HG03108 (cell line): ENCODE measurements around the gene COG5.
"Not testable (repeated sequence)": the region's sequence is repeated elsewhere in the genome, so short reads cannot be mapped to it uniquely, and the experiment has no call there.

ENCODE experiments used
- ATAC-seq: cut with Tn5 transposase; IDR thresholded peaks from one replicate; pipeline ENCODE4 v1.9.1; 2021; ENCODE audit warnings: moderate library complexity; ENCODE audit not compliant: unreplicated experiment

The COG5 gene

GRCh38 chr7:107234436-107234835, 329.3 kb downstream of the COG5 start:
- ATAC-seq: no peak

DNA sequence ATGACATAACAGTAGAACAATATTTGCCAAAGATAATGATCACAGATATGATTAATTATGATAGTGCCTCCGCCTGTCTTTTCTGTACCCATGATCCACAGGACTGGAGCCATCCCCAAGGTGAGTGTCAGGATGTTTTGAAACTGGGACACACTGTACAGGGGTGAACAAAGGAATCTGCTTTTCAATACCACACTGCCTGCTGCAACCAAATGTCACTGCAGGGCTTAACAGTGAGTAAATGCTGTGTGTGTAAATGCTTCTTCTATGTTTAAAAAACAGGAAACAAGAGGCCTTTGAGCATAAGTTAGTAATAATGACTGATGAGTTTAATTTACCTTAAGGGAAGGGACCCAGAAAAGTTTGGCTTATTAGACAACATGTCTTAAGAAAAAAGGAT, 329.7 kb downstream of the COG5 start:
- ATAC-seq: no peak

GRCh38 chr7:107233174-107233573, 330.5 kb downstream of the COG5 start:
- ATAC-seq: no peak

DNA sequence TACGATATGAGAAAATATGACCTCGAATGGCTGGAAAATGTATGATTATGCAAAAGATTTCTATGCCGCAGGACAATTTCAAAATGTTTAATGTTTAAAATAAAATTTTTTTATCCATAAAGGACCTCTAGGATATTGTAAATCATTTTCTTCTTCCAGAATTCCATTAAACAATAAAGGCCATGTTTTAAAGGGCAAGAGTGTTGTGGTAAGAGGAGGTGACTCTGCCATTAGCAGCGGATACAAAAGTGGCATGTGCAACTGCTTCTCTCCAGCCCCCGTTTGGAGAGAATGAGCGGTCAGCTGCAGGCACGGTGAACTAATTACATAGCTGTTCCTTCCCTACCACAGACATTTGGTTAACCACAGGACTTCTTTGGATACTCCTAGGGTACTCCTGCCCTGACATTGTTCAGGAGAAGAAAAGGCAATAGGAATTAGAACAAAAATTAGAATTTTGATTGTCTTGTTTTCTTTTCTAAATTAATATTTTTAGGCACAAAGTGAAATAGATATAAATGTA, 331.1 kb downstream of the COG5 start:
- ATAC-seq: no peak

GRCh38 chr7:107230334-107230733, 333.4 kb downstream of the COG5 start:
- ATAC-seq: no peak

- ATAC-seq: no peak
Observed at GRCh38 chr7:107228291-107228690, 335.4 kb downstream of the COG5 start.

DNA sequence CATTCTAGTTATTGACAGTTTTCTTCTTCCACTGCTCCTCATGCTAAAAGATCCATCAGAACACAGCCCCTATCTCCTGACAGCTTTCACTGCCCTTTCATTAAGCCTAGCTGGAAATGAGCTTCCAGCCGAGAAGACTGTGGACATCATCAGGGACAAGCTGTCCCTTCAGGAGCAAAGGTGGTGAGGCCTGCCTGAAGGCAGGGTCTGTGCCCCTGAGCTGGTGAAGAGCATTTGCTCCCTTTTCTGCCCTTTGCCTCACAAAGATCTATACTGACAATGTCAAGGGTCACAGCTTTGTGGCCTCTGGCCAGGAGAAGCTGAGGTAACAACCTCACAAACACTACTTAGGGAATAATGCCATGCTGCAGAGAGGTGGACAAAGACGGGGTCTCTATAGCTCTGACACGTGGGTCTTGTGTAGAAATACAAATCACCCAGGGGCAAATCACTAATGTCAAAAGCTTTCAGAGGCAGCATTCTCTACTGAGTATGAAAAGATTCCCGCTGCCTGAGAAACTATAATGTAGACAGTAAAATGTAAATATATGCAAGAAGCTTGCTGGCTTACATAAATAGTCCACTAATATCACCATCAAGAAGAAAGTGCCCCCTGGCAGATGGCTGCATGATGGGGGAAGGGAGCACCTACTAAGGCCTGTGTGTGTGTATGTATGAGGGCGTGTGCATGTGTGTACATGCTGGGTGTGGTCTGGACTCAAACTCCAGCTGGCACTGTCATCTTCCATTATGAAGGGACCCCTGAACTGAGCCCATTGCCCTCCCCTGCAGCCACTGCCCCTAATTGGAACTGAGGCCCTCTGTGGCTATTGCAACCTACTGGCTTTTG, 339.1 kb downstream of the COG5 start:
- no peak for ATAC-seq

DNA sequence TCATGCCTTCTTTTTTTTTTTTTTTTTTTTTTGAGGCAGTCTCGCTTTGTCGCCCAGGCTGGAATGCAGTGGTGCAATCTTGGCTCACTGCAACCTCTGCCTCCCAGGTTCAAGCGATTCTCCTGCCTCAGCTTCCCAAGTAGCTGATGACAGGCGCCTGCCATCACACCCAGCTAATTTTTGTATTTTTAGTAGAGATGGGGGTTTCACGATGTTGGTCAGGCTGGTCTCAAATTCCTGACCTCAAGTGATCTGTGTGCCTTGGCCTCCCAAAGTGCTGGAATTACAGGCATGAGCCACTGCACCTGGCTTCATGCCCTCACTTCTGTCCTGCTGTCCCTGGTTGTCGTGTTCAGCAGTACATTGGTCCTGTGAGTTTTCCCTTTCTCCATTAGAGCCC, 342.9 kb downstream of the COG5 start:
- not testable (repeated sequence) for ATAC-seq

DNA sequence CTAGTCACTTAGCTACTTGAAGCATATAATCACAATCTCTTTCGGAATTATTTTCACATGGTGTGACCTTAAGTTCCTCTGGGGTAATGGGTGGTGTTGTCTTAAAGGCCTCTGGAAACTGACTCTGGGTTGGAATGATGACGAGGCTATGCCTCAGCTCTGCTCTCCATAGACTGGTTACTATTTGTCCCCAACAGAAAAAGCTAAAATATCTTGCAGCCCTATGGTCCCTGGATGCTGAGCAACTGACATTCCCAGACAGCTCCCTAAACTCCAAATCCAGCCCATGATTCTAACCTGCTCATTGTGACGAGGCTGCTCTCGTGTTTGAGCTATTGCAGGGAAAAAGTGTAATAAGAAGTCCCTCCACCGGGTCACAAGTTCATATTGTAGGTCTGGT, 343.4 kb downstream of the COG5 start:
- no peak for ATAC-seq

DNA sequence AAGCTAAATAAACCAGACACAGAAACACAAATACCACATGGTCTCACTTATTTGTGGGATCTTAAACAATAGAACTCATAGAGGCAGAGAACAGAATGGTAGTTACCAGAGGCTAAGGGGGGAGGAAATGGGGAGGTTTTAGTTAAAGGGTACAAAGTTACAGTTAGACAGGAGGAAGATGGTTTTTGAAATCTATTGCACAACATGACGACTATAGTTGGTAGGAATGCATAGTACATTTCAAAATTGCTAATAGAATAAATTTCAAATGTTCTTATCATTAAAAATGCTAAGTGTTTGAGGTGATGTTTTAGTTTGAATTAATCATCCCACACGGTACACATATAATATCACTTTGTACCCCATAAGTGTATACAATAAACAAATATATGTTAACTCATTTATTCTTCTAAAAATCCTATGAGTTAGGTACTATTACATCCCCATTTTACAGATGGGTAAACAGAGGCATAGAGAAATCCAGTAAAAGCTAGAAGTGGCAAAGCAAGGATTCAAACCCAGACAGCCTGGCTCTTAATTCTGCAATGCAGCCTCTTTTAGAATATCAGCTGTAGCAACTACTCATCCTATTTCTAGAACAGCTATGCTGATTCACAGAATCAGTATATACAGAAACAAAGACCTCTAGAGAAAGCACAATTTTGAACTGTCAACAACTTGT, 344.0 kb downstream of the COG5 start:
- no peak for ATAC-seq

DNA sequence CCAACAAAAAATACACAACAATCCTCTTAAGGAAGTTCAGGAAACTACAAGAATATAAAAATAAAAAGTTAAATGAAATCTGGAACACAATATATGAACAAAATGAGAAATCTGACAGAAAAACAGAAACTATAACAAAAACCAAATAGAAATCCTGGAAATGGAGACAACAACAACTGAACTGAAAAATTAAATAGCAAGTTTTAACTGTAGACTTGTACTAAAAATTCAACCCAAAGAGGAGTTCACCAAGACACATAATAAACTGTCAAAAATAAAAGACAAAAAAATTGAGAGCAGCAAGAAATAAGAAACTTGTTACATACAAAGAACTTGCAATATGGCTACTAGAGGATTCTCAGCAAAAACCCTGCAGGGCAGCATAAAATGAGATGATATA, 349.8 kb downstream of the COG5 start:
- no peak for ATAC-seq

GRCh38 chr7:107213193-107213788, 350.4 kb downstream of the COG5 start:
- no peak for ATAC-seq

DNA sequence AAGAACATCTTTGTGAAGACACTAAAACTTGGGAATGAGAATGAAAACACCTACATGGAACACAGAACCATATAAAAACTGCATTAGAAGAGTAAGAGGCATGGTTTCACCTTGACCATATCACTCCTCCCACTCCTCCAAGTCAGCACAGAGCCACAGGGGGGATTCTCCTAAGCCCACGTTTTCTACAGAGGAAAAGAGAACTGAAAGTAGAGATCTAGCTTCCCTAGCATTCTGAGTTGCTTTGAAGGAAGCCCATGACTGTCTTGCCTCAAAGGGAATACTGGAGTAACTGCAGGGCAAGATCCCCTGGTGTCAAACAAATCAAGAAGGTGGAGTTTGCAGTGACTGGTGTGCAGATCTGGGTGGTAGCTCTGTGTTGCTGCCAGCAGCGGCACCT, 351.0 kb downstream of the COG5 start:
- no peak for ATAC-seq

DNA sequence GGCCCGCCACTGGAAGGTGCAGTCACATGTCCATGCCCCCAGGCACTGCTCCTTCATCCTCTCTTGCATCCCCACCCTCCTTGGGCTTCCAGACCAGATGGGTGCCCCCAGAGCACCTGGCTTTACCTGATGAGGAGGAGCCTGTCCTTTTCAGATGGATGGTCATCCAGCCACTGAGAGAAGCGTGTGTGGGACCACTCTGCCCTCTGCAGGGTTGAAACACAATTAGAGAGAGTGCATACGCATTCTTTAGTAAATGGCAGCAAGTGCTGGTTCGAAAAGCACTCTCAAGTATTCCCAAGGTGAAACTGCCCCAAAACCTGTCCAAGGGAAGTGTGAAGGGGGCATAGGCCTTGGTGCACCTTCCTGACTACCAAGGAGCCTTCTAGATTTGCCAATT, 353.3 kb downstream of the COG5 start:
- ATAC-seq: no peak

GRCh38 chr7:107209565-107209964, 354.2 kb downstream of the COG5 start:
- ATAC-seq: no peak

DNA sequence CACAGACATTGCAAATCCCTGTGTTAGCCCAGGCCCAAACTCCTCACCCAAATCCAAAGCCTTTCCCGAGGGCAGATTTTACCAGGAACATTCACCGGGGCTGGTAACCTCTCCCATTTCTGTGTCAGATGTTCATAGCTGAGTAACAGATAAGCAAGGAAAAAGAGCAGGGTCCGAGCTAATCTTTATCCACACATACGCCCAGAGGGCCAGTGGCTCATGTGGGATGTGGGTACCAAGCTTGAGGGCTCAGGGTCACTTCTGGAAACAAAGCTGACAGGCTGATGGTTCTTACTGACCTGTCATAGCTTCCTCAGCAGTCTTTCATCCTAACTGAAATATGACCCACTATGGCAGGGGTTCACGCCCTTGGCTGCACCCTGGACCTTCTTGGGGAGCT, 355.2 kb downstream of the COG5 start:
- ATAC-seq: no peak

DNA sequence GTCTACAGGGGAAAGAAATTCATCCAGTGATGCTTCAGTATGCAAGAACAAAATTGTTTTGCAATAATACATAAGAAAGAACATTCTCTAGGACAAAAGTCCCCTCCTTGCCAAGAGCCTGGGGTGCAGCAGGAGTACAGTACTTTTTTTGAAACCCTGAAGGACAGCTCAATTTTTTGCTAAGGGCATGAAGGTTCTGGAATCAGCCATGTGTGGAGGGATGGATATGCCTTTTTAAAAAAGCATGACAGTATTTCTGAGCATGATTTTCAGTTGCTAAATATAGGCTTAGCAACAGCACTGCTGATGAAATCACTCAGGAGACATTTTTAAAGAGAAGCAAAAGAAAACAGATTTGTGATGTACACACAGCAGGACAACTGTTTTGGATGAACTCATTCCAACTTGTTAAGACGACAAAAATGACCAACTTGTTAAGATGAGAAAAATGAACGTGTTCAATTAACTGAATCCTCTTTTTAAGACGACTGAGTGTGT, 355.6 kb downstream of the COG5 start:
- ATAC-seq: no peak

DNA sequence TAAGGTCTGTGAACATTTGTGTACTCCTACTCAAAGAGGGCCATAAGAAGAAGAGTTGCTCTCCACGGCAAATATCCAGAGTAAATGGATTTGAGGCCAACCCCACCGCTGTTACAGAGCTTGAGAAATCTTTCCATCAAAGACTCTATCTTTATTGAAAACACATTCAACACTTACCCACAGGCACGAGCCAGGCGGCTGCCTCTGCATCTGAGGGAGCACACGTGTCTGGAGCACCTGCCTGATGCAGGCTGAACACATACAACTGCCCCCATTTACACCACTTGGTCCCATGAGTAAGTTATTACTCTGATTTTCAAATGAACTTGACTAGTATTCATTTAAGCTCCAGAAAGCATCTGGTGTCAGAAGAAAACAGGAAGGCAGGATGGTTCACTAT, 356.3 kb downstream of the COG5 start:
- no peak for ATAC-seq

DNA sequence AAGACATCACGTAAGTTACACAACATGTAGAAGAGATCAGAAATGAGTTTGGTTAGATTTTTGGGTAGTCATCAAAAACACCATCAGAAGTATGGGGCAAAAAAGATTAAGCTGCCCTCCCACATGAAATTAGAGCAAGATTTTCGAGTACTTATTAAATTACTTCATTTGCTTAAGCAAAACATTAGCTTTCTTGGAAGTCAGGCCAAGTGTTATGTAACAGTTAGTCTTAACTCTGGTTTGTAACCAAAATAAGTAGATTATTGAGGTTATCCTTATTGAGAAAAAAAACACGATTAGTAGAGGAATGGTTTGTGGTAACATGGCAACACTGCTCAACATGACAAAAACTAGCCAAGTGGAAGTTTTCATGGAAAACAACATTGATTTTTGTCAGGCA, 357.0 kb downstream of the COG5 start:
- no peak for ATAC-seq

DNA sequence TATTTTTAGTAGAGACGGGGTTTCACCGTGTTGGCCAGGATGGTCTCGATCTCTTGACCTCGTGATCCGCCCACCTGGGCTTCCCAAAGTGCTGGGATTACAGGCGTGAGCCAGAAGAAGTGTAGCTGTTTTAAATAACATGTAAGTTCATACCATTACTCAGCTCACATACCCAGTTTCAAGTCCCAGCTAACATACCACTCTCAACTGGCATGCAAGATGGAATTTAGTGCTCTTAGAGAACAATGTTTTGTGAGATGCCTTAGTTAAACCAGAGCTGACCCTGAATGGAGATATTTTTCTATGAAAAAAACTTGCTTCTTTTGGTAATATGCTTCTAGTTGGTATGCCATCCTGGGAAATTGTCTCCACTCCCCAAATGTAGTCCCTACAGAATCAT, 357.6 kb downstream of the COG5 start:
- no peak for ATAC-seq

DNA sequence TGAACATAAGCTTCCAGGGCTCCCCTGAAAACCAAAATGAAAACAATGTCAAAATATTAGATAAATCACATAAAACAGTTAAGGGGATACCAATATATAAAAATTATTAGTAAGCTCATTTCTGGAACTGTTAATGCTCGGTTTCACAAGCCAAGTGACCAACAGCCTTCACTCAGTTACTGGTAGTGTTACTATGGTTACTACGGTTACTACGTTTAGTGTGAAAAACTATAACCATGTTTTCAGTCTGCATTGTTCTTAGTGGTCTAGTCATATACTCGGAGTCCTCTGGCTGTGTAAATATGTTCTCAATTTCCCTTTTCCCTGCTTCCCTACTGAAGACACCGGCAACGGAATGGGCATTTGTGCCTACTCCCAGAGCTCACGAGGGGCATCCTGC, 360.1 kb downstream of the COG5 start:
- ATAC-seq: no peak
